GM12875 (cell line): ENCODE measurements around the gene CCND1.

Experiments used
- H3K4me3 ChIP-seq: one replicate; pipeline ENCODE4 v1.5.1; 2011; ENCODE audit warnings: low read depth, low read length, control low read depth
- TF ChIP-seq, protein P1 (sequence below): IDR thresholded peaks from 2 replicates; pipeline ENCODE4 v1.5.1; 2011; ENCODE audit warnings: low read depth, mild to moderate bottlenecking, control low read depth, inconsistent platforms, low read length, moderate library complexity, borderline replicate concordance; ENCODE audit not compliant: insufficient read depth

Gene CCND1

GRCh38 chr11:69599502-69599901 is 41.5 kb upstream of the CCND1 start:
- TF ChIP-seq, protein P1, sequence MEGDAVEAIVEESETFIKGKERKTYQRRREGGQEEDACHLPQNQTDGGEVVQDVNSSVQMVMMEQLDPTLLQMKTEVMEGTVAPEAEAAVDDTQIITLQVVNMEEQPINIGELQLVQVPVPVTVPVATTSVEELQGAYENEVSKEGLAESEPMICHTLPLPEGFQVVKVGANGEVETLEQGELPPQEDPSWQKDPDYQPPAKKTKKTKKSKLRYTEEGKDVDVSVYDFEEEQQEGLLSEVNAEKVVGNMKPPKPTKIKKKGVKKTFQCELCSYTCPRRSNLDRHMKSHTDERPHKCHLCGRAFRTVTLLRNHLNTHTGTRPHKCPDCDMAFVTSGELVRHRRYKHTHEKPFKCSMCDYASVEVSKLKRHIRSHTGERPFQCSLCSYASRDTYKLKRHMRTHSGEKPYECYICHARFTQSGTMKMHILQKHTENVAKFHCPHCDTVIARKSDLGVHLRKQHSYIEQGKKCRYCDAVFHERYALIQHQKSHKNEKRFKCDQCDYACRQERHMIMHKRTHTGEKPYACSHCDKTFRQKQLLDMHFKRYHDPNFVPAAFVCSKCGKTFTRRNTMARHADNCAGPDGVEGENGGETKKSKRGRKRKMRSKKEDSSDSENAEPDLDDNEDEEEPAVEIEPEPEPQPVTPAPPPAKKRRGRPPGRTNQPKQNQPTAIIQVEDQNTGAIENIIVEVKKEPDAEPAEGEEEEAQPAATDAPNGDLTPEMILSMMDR: no peak
- H3K4me3 ChIP-seq: no peak overlapping the region

DNA sequence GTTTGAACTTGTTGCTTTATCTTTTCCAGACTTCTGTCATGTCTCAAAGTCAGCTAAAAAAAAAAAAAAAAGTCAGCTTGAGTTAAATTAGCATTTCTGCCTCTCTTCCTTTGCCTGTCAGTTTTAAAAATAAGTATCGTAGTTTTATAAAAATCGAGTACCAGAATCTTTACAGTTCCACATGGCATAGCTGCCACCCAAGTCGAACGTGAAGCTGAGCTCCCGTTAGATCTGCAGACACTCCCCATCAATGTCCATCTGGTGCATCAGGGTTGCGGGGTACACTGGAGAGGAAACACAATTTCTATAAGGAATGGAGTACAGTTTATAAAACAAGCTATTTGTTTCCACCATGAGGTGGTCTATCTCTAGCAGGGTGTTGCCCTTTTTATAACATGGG is 41.0 kb upstream of the CCND1 start:
- no peak overlapping the region for H3K4me3 ChIP-seq
- TF ChIP-seq, protein P1: no peak

DNA sequence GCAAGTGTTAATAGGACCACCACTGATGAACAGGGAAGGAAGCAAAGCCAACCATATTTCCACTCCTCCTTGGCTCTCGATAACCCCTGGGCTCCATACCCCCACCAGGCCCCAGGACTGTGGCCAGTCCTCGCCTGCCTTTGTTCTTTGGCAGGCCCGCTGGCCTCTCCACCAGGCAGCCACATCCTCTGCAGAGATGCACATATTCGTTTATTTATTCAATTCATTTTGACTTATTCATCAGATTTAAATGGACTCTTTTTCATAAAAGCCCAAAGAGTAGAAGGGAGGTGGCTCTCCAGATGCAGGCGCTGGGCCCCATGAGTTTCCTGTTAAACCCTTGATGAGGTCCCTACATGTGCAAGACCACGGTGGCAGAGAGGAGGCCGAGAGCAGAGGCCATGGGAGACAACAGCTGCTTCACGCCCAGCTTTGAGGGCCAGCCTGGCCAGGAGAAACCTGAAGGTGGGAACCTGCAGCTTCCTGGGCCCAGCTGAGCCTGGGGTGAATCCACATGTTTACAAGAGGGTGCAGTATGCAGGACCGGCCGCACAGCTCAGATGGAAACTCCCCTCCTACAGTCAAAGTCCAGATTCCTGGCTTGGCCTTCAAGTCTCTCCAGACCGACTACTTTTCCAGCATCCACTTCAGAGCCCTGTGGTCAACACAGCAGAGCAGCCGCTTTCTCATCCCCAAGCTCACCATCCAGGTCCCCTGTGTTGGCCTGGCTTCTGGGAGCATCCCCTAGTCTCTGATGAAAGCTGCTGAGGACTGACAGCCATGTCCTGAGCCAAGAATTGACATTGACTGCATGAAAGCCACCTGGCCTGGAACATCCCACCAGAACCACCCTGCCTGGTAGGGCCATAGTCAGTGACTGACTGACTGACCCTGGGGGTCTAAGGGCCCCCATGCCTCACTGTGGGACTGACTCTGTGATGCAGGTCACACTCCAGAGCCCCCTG is 39.7 kb upstream of the CCND1 start:
- H3K4me3 ChIP-seq: no peak overlapping the region
- TF ChIP-seq, protein P1: no peak

GRCh38 chr11:69603111-69603836 is 37.7 kb upstream of the CCND1 start:
- TF ChIP-seq, protein P1: no peak
- H3K4me3 ChIP-seq: no peak overlapping the region

DNA sequence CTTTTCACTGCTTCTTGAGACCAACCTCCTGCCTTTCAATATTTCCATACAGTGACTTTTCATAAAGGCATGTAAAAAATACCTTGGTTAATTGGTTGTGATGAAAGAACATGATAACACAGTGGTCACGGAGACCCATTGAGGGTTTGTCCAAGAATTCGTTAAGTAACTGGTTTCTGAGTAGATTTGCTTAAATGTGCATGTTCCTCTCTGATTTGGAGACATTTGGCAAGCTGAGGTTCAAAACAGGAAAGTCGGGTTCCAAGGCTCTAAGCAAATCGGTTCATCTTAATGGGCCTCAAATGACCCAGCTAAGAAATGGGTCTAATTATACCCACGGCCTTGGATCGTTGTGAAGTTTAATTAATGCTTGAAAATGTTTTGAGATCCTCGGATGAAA is 36.9 kb upstream of the CCND1 start:
- no peak overlapping the region for H3K4me3 ChIP-seq
- TF ChIP-seq, protein P1: no peak

DNA sequence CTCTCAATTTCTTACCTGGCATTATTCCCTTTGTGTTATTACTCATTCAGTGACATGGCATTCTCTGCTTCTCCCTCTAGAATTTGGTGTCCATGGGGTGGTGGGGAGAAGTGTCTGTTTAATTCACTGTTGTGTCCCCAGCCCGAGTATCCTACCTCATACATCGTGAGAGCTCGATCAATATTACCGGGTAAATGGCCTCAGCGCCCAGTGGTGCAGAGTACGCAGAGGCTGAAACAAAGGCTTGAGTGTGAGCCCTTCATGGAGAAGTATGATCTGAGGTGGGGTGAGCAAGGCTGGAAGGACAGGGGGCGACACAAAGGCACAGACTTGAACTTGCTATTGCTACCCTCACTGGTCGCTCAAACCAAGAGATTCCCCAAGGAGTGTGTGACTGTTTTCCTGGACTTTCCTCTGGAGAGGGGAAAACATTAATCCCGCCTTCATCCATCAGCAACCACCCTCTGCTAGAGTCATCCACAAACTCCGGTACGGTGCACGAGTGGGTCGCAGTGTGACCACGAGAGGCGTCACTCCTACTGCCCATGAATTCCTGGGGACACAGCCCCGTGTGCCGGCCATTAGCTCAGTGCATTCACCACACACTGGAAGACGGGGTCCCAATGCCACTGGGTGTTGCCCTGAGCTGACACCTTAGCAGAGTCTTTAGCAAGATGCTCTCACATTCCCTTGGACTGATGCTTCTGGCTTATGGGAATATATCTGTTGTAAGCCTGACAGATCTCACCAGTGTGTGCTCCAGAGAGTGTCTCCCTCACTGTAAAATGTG is 35.0 kb upstream of the CCND1 start:
- TF ChIP-seq, protein P1: no peak

More for the DNA sequence above, 35.0 kb upstream of the CCND1 start:
- no peak overlapping the region for H3K4me3 ChIP-seq
